ENCODE data around the gene HIRA.

HIRA gene

GRCh38 chr22:19410941-19411689, 20.4 kb downstream of the HIRA start:
- H3K4me3 ChIP-seq (ENCODE audit: low read depth, low read length), result no peak overlapping the region
- no peaks in the 10 kb centered on the region for H3K4me1 ChIP-seq (ENCODE audit: control insufficient read depth, insufficient read depth, low read length)
- H3K27me3 ChIP-seq (ENCODE audit: control insufficient read depth, insufficient read depth, low read length), result no peaks in the 10 kb centered on the region
- no peaks in the 10 kb centered on the region for H3K9me3 ChIP-seq (ENCODE audit: control insufficient read depth, insufficient read depth, low read length)
- H3K36me3 ChIP-seq (ENCODE audit: control insufficient read depth, insufficient read depth, low read length), result peaks cover 14% of the 10 kb centered on the region
- no peak overlapping the region for H3K9ac ChIP-seq (ENCODE audit: low read depth, low read length)

- H3K36me3 ChIP-seq (ENCODE audit: control insufficient read depth, insufficient read depth, low read length), result peaks cover 23% of the 10 kb centered on the region
- no peaks in the 10 kb centered on the region for H3K4me1 ChIP-seq (ENCODE audit: control insufficient read depth, insufficient read depth, low read length)
- no peak overlapping the region for H3K4me3 ChIP-seq (ENCODE audit: low read depth, low read length)
- no peak overlapping the region for H3K9ac ChIP-seq (ENCODE audit: low read depth, low read length)
- no peaks in the 10 kb centered on the region for H3K27me3 ChIP-seq (ENCODE audit: control insufficient read depth, insufficient read depth, low read length)
- H3K9me3 ChIP-seq (ENCODE audit: control insufficient read depth, insufficient read depth, low read length), result no peaks in the 10 kb centered on the region
Measured at GRCh38 chr22:19407649-19408606, 23.6 kb downstream of the HIRA start.

DNA sequence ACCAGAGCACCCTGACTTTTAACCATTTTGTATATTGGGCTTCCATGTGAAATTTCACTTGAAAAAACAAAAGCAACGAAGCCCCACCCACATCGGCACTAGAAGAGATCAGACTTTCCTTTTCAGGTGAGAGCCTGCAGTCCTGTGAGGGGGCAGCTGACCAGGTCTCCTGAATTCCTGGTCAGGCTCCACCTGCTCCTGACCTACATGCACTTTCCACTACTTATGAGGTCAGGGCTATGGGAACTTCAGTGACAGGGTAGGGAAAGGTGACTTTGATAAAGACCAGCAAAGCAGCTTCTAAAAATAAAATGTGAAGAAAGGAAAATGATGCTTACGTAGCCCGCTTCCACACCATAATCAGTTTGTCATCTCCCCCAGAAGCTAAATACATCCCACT, 24.7 kb downstream of the HIRA start:
- no peak overlapping the region for H3K4me3 ChIP-seq (ENCODE audit: low read depth, low read length)
- peaks cover 23% of the 10 kb centered on the region for H3K36me3 ChIP-seq (ENCODE audit: control insufficient read depth, insufficient read depth, low read length)
- no peaks in the 10 kb centered on the region for H3K9me3 ChIP-seq (ENCODE audit: control insufficient read depth, insufficient read depth, low read length)
- no peaks in the 10 kb centered on the region for H3K4me1 ChIP-seq (ENCODE audit: control insufficient read depth, insufficient read depth, low read length)
- no peak overlapping the region for H3K9ac ChIP-seq (ENCODE audit: low read depth, low read length)
- H3K27me3 ChIP-seq (ENCODE audit: control insufficient read depth, insufficient read depth, low read length), result no peaks in the 10 kb centered on the region

- H3K9me3 ChIP-seq (ENCODE audit: control insufficient read depth, insufficient read depth, low read length), result no peaks in the 10 kb centered on the region
- H3K9ac ChIP-seq (ENCODE audit: low read depth, low read length), result no peak overlapping the region
- H3K27me3 ChIP-seq (ENCODE audit: control insufficient read depth, insufficient read depth, low read length), result no peaks in the 10 kb centered on the region
- H3K36me3 ChIP-seq (ENCODE audit: control insufficient read depth, insufficient read depth, low read length), result peaks cover 26% of the 10 kb centered on the region
- H3K4me3 ChIP-seq (ENCODE audit: low read depth, low read length), result no peak overlapping the region
- no peaks in the 10 kb centered on the region for H3K4me1 ChIP-seq (ENCODE audit: control insufficient read depth, insufficient read depth, low read length)
Measured at GRCh38 chr22:19406281-19406811, 25.2 kb downstream of the HIRA start.

DNA sequence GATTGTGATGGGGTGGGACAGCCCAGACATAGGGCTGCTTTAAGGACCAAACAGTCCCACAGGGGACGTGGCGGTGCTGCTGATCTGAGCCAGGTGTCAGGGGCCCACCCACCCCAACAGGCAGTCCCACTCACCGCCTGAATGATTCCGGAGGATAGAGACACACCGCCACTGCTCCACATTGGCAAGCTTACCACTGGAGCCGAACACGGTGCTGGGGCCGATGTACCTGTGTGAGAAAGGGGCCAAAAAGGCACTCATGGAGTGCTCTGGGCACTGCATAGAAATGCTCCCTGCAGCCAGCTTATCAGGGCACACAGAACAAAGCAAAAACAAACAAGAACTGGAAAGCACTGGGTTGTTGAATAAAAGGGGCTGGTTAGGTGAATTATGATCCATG, 25.9 kb downstream of the HIRA start:
- Histone ChIP-seq H3K9ac (ENCODE audit: low read depth, low read length) (no peak overlapping the region), H3K9me3 (ENCODE audit: control insufficient read depth, insufficient read depth, low read length) (no peaks in the 10 kb centered on the region), H3K4me3 (ENCODE audit: low read depth, low read length) (no peak overlapping the region), H3K4me1 (ENCODE audit: control insufficient read depth, insufficient read depth, low read length) (no peaks in the 10 kb centered on the region), H3K27me3 (ENCODE audit: control insufficient read depth, insufficient read depth, low read length) (no peaks in the 10 kb centered on the region), H3K36me3 (ENCODE audit: control insufficient read depth, insufficient read depth, low read length) (peaks cover 31% of the 10 kb centered on the region)

DNA sequence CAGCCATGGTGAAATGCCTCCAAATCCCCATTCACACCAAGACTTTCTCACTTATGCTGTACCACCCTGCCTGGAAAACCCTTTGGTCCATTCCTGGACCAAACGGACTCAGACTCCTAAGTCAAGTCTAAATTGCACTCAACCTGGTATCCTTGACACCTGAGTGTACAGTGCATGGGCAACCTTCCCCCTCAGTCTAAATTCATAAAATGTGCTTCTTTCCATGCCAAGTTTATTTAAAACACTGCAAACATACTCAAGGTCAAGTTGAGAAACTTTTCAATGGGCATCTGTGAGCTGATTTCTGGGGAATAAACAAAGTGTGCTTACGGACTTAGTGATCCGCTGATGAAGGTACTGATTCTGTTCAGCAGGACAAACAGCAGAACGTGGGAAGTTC, 26.4 kb downstream of the HIRA start:
- Histone ChIP-seq H3K4me1 (ENCODE audit: control insufficient read depth, insufficient read depth, low read length) (no peaks in the 10 kb centered on the region), H3K4me3 (ENCODE audit: low read depth, low read length) (no peak overlapping the region), H3K36me3 (ENCODE audit: control insufficient read depth, insufficient read depth, low read length) (peaks cover 34% of the 10 kb centered on the region), H3K9ac (ENCODE audit: low read depth, low read length) (no peak overlapping the region), H3K27me3 (ENCODE audit: control insufficient read depth, insufficient read depth, low read length) (no peaks in the 10 kb centered on the region), H3K9me3 (ENCODE audit: control insufficient read depth, insufficient read depth, low read length) (no peaks in the 10 kb centered on the region)

DNA sequence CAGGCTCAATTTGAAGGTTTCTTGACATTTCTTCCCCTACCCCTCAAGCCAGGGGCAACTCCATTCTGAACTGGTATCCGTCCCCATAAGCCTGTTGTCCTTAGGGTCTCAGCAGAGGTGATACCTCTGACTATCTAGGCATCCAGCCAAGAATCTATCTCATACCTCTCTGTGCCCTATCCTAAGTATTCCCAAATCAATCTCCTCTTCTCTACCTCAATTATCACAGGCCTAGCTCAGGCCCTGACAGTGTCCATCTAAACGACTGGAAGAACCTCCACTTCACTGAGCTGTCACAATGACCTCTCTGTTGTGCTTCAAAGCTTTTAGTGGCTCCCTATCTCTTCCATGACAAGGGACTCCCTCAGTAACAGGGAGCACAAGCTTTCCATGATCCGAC, 26.9 kb downstream of the HIRA start:
- Histone ChIP-seq H3K27me3 (ENCODE audit: control insufficient read depth, insufficient read depth, low read length) (no peaks in the 10 kb centered on the region), H3K9me3 (ENCODE audit: control insufficient read depth, insufficient read depth, low read length) (no peaks in the 10 kb centered on the region), H3K4me3 (ENCODE audit: low read depth, low read length) (no peak overlapping the region), H3K4me1 (ENCODE audit: control insufficient read depth, insufficient read depth, low read length) (no peaks in the 10 kb centered on the region), H3K9ac (ENCODE audit: low read depth, low read length) (no peak overlapping the region), H3K36me3 (ENCODE audit: control insufficient read depth, insufficient read depth, low read length) (peaks cover 34% of the 10 kb centered on the region)

- no peak overlapping the region for H3K9ac ChIP-seq (ENCODE audit: low read depth, low read length)
- no peak overlapping the region for H3K4me3 ChIP-seq (ENCODE audit: low read depth, low read length)
- H3K27me3 ChIP-seq (ENCODE audit: control insufficient read depth, insufficient read depth, low read length), result no peaks in the 10 kb centered on the region
- H3K9me3 ChIP-seq (ENCODE audit: control insufficient read depth, insufficient read depth, low read length), result no peaks in the 10 kb centered on the region
- peaks cover 32% of the 10 kb centered on the region for H3K36me3 ChIP-seq (ENCODE audit: control insufficient read depth, insufficient read depth, low read length)
- H3K4me1 ChIP-seq (ENCODE audit: control insufficient read depth, insufficient read depth, low read length), result no peaks in the 10 kb centered on the region
Measured at GRCh38 chr22:19402642-19403191, 28.8 kb downstream of the HIRA start.

DNA sequence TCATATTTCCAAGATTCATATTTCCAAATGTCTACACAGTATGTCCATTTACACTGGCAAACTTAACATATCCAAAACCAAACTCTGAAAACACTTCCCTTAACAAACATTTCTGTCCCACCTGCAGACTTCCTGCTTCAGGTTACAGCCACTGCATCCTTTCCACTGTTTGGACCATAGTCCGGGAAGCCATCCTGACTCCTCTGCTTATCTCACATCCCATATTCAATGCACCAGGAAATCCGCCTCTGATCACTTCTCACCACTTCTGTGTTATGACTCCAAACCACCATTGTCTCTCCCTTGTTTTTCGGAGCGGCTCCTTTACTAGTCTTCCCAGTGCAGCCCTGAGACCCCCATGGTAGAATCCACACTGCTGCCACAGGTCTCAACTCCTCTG, 30.1 kb downstream of the HIRA start:
- Histone ChIP-seq H3K27me3 (ENCODE audit: control insufficient read depth, insufficient read depth, low read length) (no peaks in the 10 kb centered on the region), H3K9ac (ENCODE audit: low read depth, low read length) (no peak overlapping the region), H3K9me3 (ENCODE audit: control insufficient read depth, insufficient read depth, low read length) (no peaks in the 10 kb centered on the region), H3K4me3 (ENCODE audit: low read depth, low read length) (no peak overlapping the region), H3K36me3 (ENCODE audit: control insufficient read depth, insufficient read depth, low read length) (peaks cover 36% of the 10 kb centered on the region), H3K4me1 (ENCODE audit: control insufficient read depth, insufficient read depth, low read length) (no peaks in the 10 kb centered on the region)

- Histone ChIP-seq H3K4me3 (ENCODE audit: low read depth, low read length) (no peak overlapping the region), H3K36me3 (ENCODE audit: control insufficient read depth, insufficient read depth, low read length) (peaks cover 36% of the 10 kb centered on the region)
Measured at GRCh38 chr22:19400881-19401280, 30.7 kb downstream of the HIRA start.

DNA sequence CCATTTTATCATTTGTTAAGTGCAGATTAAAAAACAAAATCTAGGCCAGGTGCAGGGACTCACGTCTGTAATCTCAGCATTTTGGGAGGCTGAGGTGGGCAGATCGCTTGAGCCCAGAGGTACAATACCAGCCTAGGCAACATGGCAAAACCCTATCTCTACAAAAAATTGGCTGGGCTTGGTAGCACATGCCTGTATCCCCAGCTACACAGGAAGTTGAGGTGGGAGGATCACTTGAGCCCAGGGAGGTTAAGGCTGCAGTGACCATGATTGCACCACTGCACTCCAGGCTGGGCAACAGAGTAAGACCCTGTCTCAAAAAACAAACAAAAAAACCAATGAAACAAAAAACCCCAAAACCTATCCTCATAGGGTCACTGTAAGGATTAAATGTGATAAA, 32.9 kb downstream of the HIRA start:
- no peaks in the 10 kb centered on the region for H3K27me3 ChIP-seq (ENCODE audit: control insufficient read depth, insufficient read depth, low read length)
- H3K9me3 ChIP-seq (ENCODE audit: control insufficient read depth, insufficient read depth, low read length), result no peaks in the 10 kb centered on the region
- no peak overlapping the region for H3K4me3 ChIP-seq (ENCODE audit: low read depth, low read length)
- no peak overlapping the region for H3K9ac ChIP-seq (ENCODE audit: low read depth, low read length)
- peaks cover 41% of the 10 kb centered on the region for H3K36me3 ChIP-seq (ENCODE audit: control insufficient read depth, insufficient read depth, low read length)
- no peaks in the 10 kb centered on the region for H3K4me1 ChIP-seq (ENCODE audit: control insufficient read depth, insufficient read depth, low read length)

More at GRCh38 chr22:19400881-19401280, 30.7 kb downstream of the HIRA start:
- Histone ChIP-seq H3K4me1 (ENCODE audit: control insufficient read depth, insufficient read depth, low read length) (no peaks in the 10 kb centered on the region), H3K9me3 (ENCODE audit: control insufficient read depth, insufficient read depth, low read length) (no peaks in the 10 kb centered on the region), H3K9ac (ENCODE audit: low read depth, low read length) (no peak overlapping the region), H3K27me3 (ENCODE audit: control insufficient read depth, insufficient read depth, low read length) (no peaks in the 10 kb centered on the region)

Measured in iPS-15b (cell line).